G401.6 (cell line): Measurements from ENCODE around the gene ATP5PD.

Source experiments
- FAIRE-seq: peaks from 2 replicates; lab custom pipeline; 2012; peaks lifted over from hg19 to GRCh38; lab: Jason Lieb, UNC

ATP5PD gene

DNA sequence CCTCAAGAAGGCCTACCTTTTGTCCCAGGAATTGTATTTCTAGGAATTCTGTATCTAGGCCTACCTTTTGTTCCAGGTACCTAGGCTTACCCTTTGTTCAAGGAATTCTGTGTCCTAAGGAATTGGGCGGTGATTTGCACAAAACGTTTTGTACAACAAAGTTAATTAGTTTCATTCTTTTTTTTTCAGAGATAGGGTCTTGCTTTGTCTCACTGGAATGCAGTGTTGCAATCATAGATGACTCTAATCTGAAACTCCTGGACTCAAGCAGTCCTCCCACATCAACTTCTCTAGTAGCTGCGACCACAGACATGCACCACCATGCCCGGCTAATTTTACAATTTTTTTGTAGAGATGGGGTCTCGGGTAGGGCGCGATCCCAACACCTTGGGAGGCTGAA, 52.3 kb downstream of the ATP5PD start:
- no peak for FAIRE-seq

DNA sequence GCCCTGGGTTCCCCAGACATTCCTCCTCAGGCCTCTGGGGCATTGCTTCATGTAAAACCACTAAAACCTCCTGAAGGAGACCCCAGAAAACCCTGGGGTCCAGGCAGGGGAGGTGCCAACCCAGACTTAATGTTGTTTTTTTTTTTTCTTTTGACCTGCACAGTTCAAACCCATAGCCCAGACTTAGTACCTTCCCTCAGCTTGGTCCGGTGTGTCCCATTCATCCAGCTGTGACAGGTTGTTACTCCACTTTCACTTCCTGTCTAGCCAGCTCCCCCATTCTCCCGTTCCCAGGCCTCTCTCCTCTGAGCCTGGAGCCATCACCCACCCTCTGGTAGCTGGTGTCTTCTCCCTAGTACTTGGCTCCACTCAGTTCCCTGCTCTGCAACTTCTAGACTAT, 54.5 kb downstream of the ATP5PD start:
- no peak for FAIRE-seq

DNA sequence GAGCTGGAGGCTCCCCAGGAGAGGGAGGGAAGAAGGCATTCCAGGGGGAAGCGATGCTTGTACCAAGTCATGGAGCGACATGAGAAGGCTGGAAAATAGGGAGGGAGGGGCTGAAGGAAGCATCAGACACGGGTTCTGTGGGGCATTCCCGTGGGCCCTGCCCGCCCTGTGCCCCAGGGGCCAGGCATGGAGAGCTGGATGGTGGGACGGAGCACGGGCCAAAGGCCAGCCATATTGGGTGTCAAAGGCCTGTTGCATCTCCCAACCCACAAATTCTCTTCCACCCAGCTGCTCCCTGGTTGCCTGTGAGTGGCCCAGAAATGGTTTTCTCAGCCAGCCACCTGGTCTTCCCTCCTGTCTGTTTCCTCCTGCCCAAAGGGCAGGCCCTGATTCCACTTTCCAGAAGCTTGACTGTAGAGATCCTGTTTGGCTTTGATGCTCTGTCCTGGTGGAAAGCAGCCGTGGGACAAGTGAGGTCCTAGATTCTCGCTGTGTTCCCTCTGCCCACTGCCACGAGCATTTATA, 56.1 kb downstream of the ATP5PD start:
- no peak for FAIRE-seq
